K562 (cell line): ENCODE data around the gene SMIM7. TPM values are rescaled to one million over a fixed set of nuclear protein-coding genes. Genes with fewer than 3 reads are reported as not detected.

Experiments
- ATAC-seq: fragments of 200-7000 bp; cut with Tn5 transposase; 3 replicates; pipeline ENCODE4 v1.9.1; 2020; ENCODE audit warnings: moderate library complexity
- BruUV-seq: library from RNA; stranded (reverse); fragments of 400-500 nt; replicated peaks from 2 replicates; lab custom pipeline; 2021; lab: Mats Ljungman, UMichigan
- CTCF ChIA-PET: fragments of 300-600 bp; formaldehyde crosslinking; extraction: SDS; loops from one replicate; lab custom pipeline; 2021; ENCODE audit warnings: low intra/inter-chr PET ratio; lab: Yijun Ruan, JAX
- POLR2A ChIA-PET: fragments of 300-600, 350-650 bp; sonication (Branson Sonifier 250); formaldehyde crosslinking; extraction: SDS; loops from one replicate; lab custom pipeline; 2021; ENCODE audit warnings: antibody characterized with exemption, inconsistent platforms; lab: Yijun Ruan, JAX
- DNase-seq, 4 experiments: peaks; one replicate each; pipeline versions ENCODE4 v3.0.0 to v3.0.0-alpha.2; 2011 to 2018; ENCODE audit warnings: low spot score in 3 of 4, mixed read lengths in 3 of 4; ENCODE audit errors: extremely low read depth in 1 of 4
- FAIRE-seq: peaks from 2 replicates; lab custom pipeline; 2011; peaks lifted over from hg19 to GRCh38; lab: Jason Lieb, UNC
- H2AFZ ChIP-seq: 2 replicates; pipeline ENCODE4 v1.6.0; 2011; ENCODE audit warnings: low read depth, low read length, control low read depth, inconsistent platforms
- H3K27ac ChIP-seq: fragments of 200-600 bp; 3 replicates; pipeline ENCODE4 v1.8.0; 2011; ENCODE audit warnings: low read depth, mild to moderate bottlenecking, control low read depth, inconsistent platforms, low read length, moderate library complexity, mixed read lengths; ENCODE audit errors: extremely low read depth
- H3K27me3 ChIP-seq, 2 experiments: fragments of 300-600 bp in 1 of 2; 2 replicates in 1 of 2; 3 replicates in 1 of 2; pipeline versions ENCODE4 v1.6.0 to v1.8.0; 2011; ENCODE audit warnings: inconsistent platforms in 2 of 2, low read length in 2 of 2, mild to moderate bottlenecking in 1 of 2, mixed read lengths in 1 of 2, moderate library complexity in 1 of 2; ENCODE audit not compliant: control insufficient read depth in 2 of 2, insufficient read depth in 2 of 2
- H3K36me3 ChIP-seq: fragments of 300-600 bp; 3 replicates; pipeline ENCODE4 v1.8.0; 2011; ENCODE audit warnings: mild to moderate bottlenecking, low read length, inconsistent platforms; ENCODE audit not compliant: control insufficient read depth, insufficient read depth
- H3K4me1 ChIP-seq, 2 experiments: fragments of 200-600 bp in 1 of 2; replicated peaks in 1 of 2; 2 replicates in 1 of 2; 3 replicates in 1 of 2; pipeline versions ENCODE4 v1.5.1 to v1.8.0; 2011; ENCODE audit warnings: inconsistent platforms in 2 of 2, low read length in 2 of 2, mild to moderate bottlenecking in 1 of 2, mixed read lengths in 1 of 2, moderate library complexity in 1 of 2; ENCODE audit not compliant: control insufficient read depth in 2 of 2, insufficient read depth in 2 of 2
- H3K4me2 ChIP-seq: 2 replicates; pipeline ENCODE4 v1.6.1; 2011; ENCODE audit warnings: low read length, control low read depth, inconsistent platforms, mixed read lengths; ENCODE audit not compliant: insufficient read depth
- H3K4me3 ChIP-seq: fragments of 200-600 bp; sonication (generic), shearing (Covaris generic); 2 replicates; pipeline ENCODE4 v1.5.1; 2016; ENCODE audit warnings: control low read depth, inconsistent platforms
- H3K79me2 ChIP-seq: fragments of 200-600 bp; 3 replicates; pipeline ENCODE4 v1.8.0; 2011; ENCODE audit warnings: low read length, inconsistent platforms; ENCODE audit not compliant: control insufficient read depth, insufficient read depth
- H3K9ac ChIP-seq, 2 experiments: 2 replicates each; pipeline versions ENCODE4 v1.6.0 to v1.6.1; 2011; ENCODE audit warnings: low read depth in 2 of 2, low read length in 2 of 2, control low read depth in 1 of 2, inconsistent platforms in 1 of 2, mild to moderate bottlenecking in 1 of 2, mixed read lengths in 1 of 2; ENCODE audit not compliant: insufficient read depth in 1 of 2
- H3K9me1 ChIP-seq: one replicate; pipeline ENCODE4 v1.6.0; 2011; ENCODE audit warnings: inconsistent platforms, mild to moderate bottlenecking, low read length, moderate library complexity; ENCODE audit not compliant: control insufficient read depth, insufficient read depth
- H3K9me3 ChIP-seq: replicated peaks from 2 replicates; pipeline ENCODE4 v1.5.1; 2011; ENCODE audit warnings: low read depth, low read length, inconsistent platforms; ENCODE audit not compliant: control insufficient read depth, insufficient read depth
- H4K20me1 ChIP-seq: replicated peaks from 2 replicates; pipeline ENCODE4 v1.6.1; 2011; ENCODE audit warnings: low read length, inconsistent platforms, mixed read lengths; ENCODE audit not compliant: control insufficient read depth, insufficient read depth
- CBX3 ChIP-seq, 2 experiments: IDR thresholded peaks; 1 replicate in 1 of 2; 2 replicates in 1 of 2; pipeline ENCODE4 v1.6.1; 2012; ENCODE audit warnings: inconsistent platforms in 2 of 2, low read length in 2 of 2, borderline replicate concordance in 1 of 2, control low read depth in 1 of 2
- ETV1 ChIP-seq: fragments of 450-650 bp; conservative IDR thresholded peaks from 2 replicates; pipeline ENCODE4 v1.6.1; 2016; ENCODE audit warnings: missing genetic modification characterization, control low read depth, low read depth, missing compliant biosample characterization
- GATAD2A ChIP-seq: fragments of 450-650 bp; IDR thresholded peaks from 2 replicates; pipeline ENCODE4 v1.6.1; 2017
- KDM5B ChIP-seq: fragments of 200-600 bp; sonication (generic); IDR thresholded peaks from 2 replicates; pipeline ENCODE4 v1.6.1; 2012; ENCODE audit warnings: low read depth, mild to moderate bottlenecking, moderate library complexity, low read length, control low read depth, inconsistent platforms; ENCODE audit not compliant: insufficient replicate concordance
- MCM2 ChIP-seq: fragments of 450-650 bp; IDR thresholded peaks from 2 replicates; pipeline ENCODE4 v1.6.1; 2017; ENCODE audit warnings: low read depth, mild to moderate bottlenecking
- PTBP1 ChIP-seq: fragments of 200-400 bp; formaldehyde crosslinking; IDR thresholded peaks from 2 replicates; pipeline ENCODE4 v1.6.1; 2017; ENCODE audit warnings: low read depth, low read length
- TAF1 ChIP-seq: IDR thresholded peaks from 2 replicates; pipeline ENCODE4 v1.6.1; 2011; ENCODE audit warnings: mild to moderate bottlenecking, low read length, moderate library complexity; ENCODE audit not compliant: insufficient read depth, control insufficient read depth, severe bottlenecking; ENCODE audit errors: extremely low read depth
- TAF15 ChIP-seq: fragments of 200-400 bp; formaldehyde crosslinking; IDR thresholded peaks from 2 replicates; pipeline ENCODE4 v1.6.1; 2017; ENCODE audit warnings: mild to moderate bottlenecking, low read depth, low read length, moderate library complexity
- WGBS: fragments of 100-300 bp; shearing (Covaris generic); methylation state at CpG from one replicate; pipeline ENCODE4 v1.1.6; 2016; ENCODE audit warnings: low coverage, mixed read lengths; ENCODE audit not compliant: insufficient coverage; ENCODE audit errors: missing lambda C conversion rate; 5-methylcytosine and 5-hydroxymethylcytosine counted together
- in situ Hi-C: fragments of 300-500 bp; cut with MboI; formaldehyde crosslinking; loops from 4 replicates; pipeline ENCODE4 v1.15.0; 2018; ENCODE audit warnings: inconsistent platforms, mixed read lengths
- intact Hi-C: fragments of 100-400 bp; cut with micrococcal nuclease; formaldehyde crosslinking; loops from 2 replicates; pipeline ENCODE4 v1.14.2; 2022
- polyA plus RNA-seq, 8 experiments: library from polyadenylated mRNA; depleted of rRNA in 4 of 8; stranded (reverse) in 5 of 8; unstranded in 3 of 8; fragments of >200 nt; fragmentation: Nextera tagmentation in 2 of 8; fragmentation: Illumina TruSeq in 1 of 8; extraction: Ambion mirVana in 2 of 8; extraction: Trizol in 1 of 8; gene quantifications; 2 replicates each; pipeline versions ENCODE4 v1.2.1 to v1.2.3, GENCODE V29; 2011 to 2014; ENCODE audit warnings: inconsistent platforms in 1 of 8, missing spikeins in 1 of 8
- total RNA-seq, 7 experiments: library from RNA; depleted of rRNA in 6 of 7; stranded (reverse); fragments of >200 nt in 6 of 7; fragmentation: Illumina TruSeq in 2 of 7; extraction: Trizol in 2 of 7; gene quantifications; 2 replicates each; pipeline versions ENCODE4 v1.2.1 to v1.2.3, GENCODE V29; 2011 to 2021; ENCODE audit warnings: low replicate concordance in 1 of 7
- TF ChIP-seq, protein P1 (sequence below), 3 experiments: fragments of 200-800 bp in 1 of 3; sonication (Bioruptor generic) in 1 of 3; sonication (generic) in 1 of 3; formaldehyde crosslinking in 1 of 3; IDR thresholded peaks; 2 replicates each; pipeline versions ENCODE4 v1.6.1 to v1.8.0; 2016 to 2022; ENCODE audit warnings: mild to moderate bottlenecking in 2 of 3, missing compliant biosample characterization in 2 of 3, missing genetic modification characterization in 2 of 3, missing genetic modification reagents in 1 of 3
- TF ChIP-seq, protein P2 (sequence below): fragments of 450-650 bp; formaldehyde crosslinking; IDR thresholded peaks from 2 replicates; pipeline ENCODE4 v1.4.0; 2020; ENCODE audit warnings: mild to moderate bottlenecking, moderate library complexity

Gene SMIM7
- total and polyA plus RNA-seq, 9 of the 15 experiments (the other 6 are each of a cell fraction or from before 2014, with no cell fraction given), result 55.3 to 265 (median 107) TPM

DNA sequence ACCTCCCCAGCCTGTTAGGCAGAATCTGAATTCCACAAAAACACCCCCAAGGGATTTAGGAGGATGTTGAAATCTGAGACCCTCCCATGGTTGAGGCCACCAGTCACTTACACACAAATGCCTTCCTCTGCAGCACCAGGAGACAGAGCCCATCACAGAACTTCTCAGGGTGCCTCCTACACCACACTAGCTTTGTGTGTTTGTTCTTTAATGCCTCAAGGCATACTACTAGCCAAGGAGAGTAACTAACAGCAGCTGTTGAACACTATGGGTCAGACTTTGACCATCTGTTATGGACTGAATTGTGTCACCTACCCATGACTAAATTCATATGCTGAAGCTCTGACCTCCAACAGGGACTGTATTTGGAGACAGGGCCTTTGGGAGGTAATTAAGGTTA is 22.4 kb downstream of the SMIM7 start (continued):
- TF ChIP-seq, protein P1, sequence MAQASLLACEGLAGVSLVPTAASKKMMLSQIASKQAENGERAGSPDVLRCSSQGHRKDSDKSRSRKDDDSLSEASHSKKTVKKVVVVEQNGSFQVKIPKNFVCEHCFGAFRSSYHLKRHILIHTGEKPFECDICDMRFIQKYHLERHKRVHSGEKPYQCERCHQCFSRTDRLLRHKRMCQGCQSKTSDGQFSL (CRISPR knock-in tag; IDR thresholded peaks at IDR 0.05), result no peak
- TF ChIP-seq, protein P1 (tag; IDR thresholded peaks at IDR 0.05), result no peak
- TF ChIP-seq PTBP1, result no peak
- no peak for TF ChIP-seq TAF1

DNA sequence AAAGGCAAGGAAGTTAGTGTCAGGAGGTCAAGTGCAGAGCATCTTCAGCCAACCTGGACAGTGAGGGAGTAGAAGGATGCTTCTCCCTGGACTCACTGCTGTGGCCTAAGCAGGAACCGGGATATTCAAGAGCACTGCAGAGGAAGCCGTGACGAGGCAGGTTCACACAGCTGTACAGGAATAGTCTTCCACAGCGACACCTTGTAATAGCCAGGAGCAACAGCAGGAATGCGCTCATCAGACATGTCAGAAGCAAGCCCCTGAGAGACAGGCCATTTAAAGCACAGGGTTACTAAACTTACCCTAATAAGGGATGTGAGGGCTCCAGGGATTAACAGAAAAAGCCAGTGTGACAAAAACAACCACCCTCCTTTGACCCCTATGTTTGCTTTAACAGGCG is 28.5 kb downstream of the SMIM7 start:
- Histone ChIP-seq H3K9ac (no peak overlapping the region), H3K36me3 (peaks cover 56% of the 10 kb centered on the region; the same call in 2 of the 3 replicates), H3K4me1 (peaks cover 11 to 24% of the 10 kb centered on the region in 2 experiments; a peak in 4 of 5 replicates), H3K9me1 (no peaks in the 10 kb centered on the region), H3K4me2 (no peak overlapping the region), H3K79me2 (peaks cover 27% of the 10 kb centered on the region), H4K20me1 (peaks cover 8% of the 10 kb centered on the region), H3K4me3 (no peak overlapping the region), H3K27me3 (no peaks in the 10 kb centered on the region), H3K9me3 (no peaks in the 10 kb centered on the region), H2AFZ (no peak overlapping the region), H3K27ac (no peak overlapping the region)
- in situ Hi-C loops, result no loop called here
- TF ChIP-seq, protein P2, sequence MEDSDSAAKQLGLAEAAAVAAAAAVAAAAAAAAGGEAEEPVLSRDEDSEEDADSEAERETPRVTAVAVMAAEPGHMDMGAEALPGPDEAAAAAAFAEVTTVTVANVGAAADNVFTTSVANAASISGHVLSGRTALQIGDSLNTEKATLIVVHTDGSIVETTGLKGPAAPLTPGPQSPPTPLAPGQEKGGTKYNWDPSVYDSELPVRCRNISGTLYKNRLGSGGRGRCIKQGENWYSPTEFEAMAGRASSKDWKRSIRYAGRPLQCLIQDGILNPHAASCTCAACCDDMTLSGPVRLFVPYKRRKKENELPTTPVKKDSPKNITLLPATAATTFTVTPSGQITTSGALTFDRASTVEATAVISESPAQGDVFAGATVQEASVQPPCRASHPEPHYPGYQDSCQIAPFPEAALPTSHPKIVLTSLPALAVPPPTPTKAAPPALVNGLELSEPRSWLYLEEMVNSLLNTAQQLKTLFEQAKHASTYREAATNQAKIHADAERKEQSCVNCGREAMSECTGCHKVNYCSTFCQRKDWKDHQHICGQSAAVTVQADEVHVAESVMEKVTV (CRISPR knock-in tag), result no peak
- TF ChIP-seq GATAD2A (no peak), TAF15 (no peak), KDM5B (no peak), MCM2 (no peak), CBX3 (IDR thresholded peaks at IDR 0.05; ENCODE audit: borderline replicate concordance in 1 of 2, low read length in 2 of 2) (0 out of 3 replicates have a peak, but pooled peaks of 1 of the 2 experiments have one; percentile 26), ETV1 (tag) (no peak)
- 91% methylated on average over 6 of the region's 6 CpGs for WGBS
- POLR2A ChIA-PET, result interaction anchor here (0.9 kb wide), 1 partner anchor 84 kb away, joined by 4 read pairs; no protein-coding TSS in a partner anchor
- FAIRE-seq, result no peak
- no TSS peak for BruUV-seq
- ATAC-seq, result no peak
- CTCF ChIA-PET, result no interaction called here
- no peak for DNase-seq
- intact Hi-C loops, result no loop called here
